ENCODE measurements around the gene CCDC149. TPM values are rescaled to one million over a fixed set of nuclear protein-coding genes. Genes with fewer than 3 reads are reported as not detected.

The CCDC149 gene
- total and polyA plus RNA-seq, 2 of the 13 experiments (the other 11 are each of a cell fraction or from before 2014, with no cell fraction given) = 0.44 to 0.95 TPM

DNA sequence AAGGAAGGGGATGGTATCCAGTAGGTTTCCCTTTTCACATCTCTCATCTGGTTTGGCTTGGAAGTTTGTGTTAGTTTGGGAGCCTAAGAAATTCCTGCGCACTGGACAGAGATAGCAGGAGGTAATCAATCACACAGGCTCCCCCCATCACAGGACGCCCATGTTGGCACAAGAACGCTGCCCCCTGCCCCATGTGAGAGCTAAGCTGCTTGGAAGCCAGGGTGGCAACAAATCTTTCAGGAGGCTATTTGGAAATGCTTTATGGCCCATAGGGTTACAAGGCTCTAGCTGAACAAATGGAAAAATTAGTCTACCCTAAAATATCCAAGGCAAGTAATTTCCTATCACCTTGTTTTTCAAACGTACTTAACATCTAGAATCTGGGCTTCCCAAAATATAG, 63.5 kb downstream of the CCDC149 start:
- H3K4me1 ChIP-seq (ENCODE audit: insufficient read depth, low read length) = no peaks in the 10 kb centered on the region
- TF ChIP-seq ZBTB3 (CRISPR knock-in tag; IDR thresholded peaks at IDR 0.05; ENCODE audit: borderline replicate concordance, low read depth) (no peak), NR3C1 (CRISPR knock-in tag; IDR thresholded peaks at IDR 0.05) (no peak)
- H3K9ac ChIP-seq (ENCODE audit: insufficient read depth, low read depth, low read length) = no peak overlapping the region
- 39% methylated on average over 4 of the region's 4 CpGs for WGBS (ENCODE audit: low lambda C conversion rate)
- FAIRE-seq (no peak), DNase-seq (ENCODE audit: low spot score) (no peak), ATAC-seq (no peak)
- no peaks in the 10 kb centered on the region for H3K9me3 ChIP-seq (ENCODE audit: low read length)
- ChIA-PET CTCF (ENCODE audit: low intra/inter-chr PET ratio, low total read pairs) (no interaction called here), POLR2A (no interaction called here)
- H3K4me3 ChIP-seq (replicated peaks in 1 of 3; ENCODE audit: insufficient read depth in 1 of 3, low read depth in 2 of 3, low read length in 3 of 3) = no peak overlapping the region
- in situ Hi-C loops (cut with HindIII; ENCODE audit: extremely low pct_ligation_motif_present, low pct_unique_long_range_greater_than_20kb) (no loop called here), intact Hi-C loops (cut with micrococcal nuclease; ENCODE audit: unreplicated experiment) (no loop called here)
- no peaks in the 10 kb centered on the region for H3K79me2 ChIP-seq (ENCODE audit: insufficient read depth, low read length)
- H3K27ac ChIP-seq (ENCODE audit: extremely low read length, insufficient read depth, low read length) = no peak overlapping the region
- H2AFZ ChIP-seq (ENCODE audit: low read length) = no peak overlapping the region
- no TSS peak for BruUV-seq (replicated peaks)
- no peaks in the 10 kb centered on the region for H3K27me3 ChIP-seq (ENCODE audit: control insufficient read depth in 1 of 2, insufficient read depth in 2 of 2, low read length in 2 of 2)
- no peaks in the 10 kb centered on the region for H3K36me3 ChIP-seq (replicated peaks in 1 of 2; ENCODE audit: control insufficient read depth in 1 of 2, insufficient read depth in 2 of 2, low read length in 2 of 2)
- no peak overlapping the region for H3K4me2 ChIP-seq (ENCODE audit: low read depth, low read length)
- H4K20me1 ChIP-seq (ENCODE audit: insufficient read depth, low read length) = no peaks in the 10 kb centered on the region

- Histone ChIP-seq H4K20me1 (ENCODE audit: insufficient read depth, low read length) (no peaks in the 10 kb centered on the region), H3K9me3 (ENCODE audit: low read length) (no peaks in the 10 kb centered on the region), H3K4me1 (ENCODE audit: insufficient read depth, low read length) (peaks cover 13% of the 10 kb centered on the region), H3K79me2 (ENCODE audit: insufficient read depth, low read length) (no peaks in the 10 kb centered on the region), H3K4me2 (ENCODE audit: low read depth, low read length) (no peak overlapping the region), H3K4me3 (replicated peaks in 1 of 3; ENCODE audit: insufficient read depth in 1 of 3, low read depth in 2 of 3, low read length in 3 of 3) (no peak overlapping the region), H2AFZ (ENCODE audit: low read length) (no peak overlapping the region), H3K9ac (ENCODE audit: insufficient read depth, low read depth, low read length) (no peak overlapping the region), H3K27ac (ENCODE audit: extremely low read length, insufficient read depth, low read length) (no peak overlapping the region), H3K27me3 (ENCODE audit: control insufficient read depth in 1 of 2, insufficient read depth in 2 of 2, low read length in 2 of 2) (no peaks in the 10 kb centered on the region), H3K36me3 (replicated peaks in 1 of 2; ENCODE audit: control insufficient read depth in 1 of 2, insufficient read depth in 2 of 2, low read length in 2 of 2) (no peaks in the 10 kb centered on the region)
- DNase-seq (ENCODE audit: low spot score) = no peak
- WGBS (ENCODE audit: low lambda C conversion rate) = 63% methylated on average over 5 of the region's 5 CpGs
- ATAC-seq = no peak
- in situ Hi-C loops (cut with HindIII; ENCODE audit: extremely low pct_ligation_motif_present, low pct_unique_long_range_greater_than_20kb) (no loop called here), intact Hi-C loops (cut with micrococcal nuclease; ENCODE audit: unreplicated experiment) (no loop called here)
- POLR2A ChIA-PET = no interaction called here
- CTCF ChIA-PET (ENCODE audit: low intra/inter-chr PET ratio, low total read pairs) = no interaction called here
- BruUV-seq (replicated peaks) = no TSS peak
- no peak for TF ChIP-seq FOXK2 (IDR thresholded peaks at IDR 0.05)
- no peak for TF ChIP-seq ARNT2 (CRISPR knock-in tag; IDR thresholded peaks at IDR 0.05; ENCODE audit: low read depth)
- TF ChIP-seq, protein P1, sequence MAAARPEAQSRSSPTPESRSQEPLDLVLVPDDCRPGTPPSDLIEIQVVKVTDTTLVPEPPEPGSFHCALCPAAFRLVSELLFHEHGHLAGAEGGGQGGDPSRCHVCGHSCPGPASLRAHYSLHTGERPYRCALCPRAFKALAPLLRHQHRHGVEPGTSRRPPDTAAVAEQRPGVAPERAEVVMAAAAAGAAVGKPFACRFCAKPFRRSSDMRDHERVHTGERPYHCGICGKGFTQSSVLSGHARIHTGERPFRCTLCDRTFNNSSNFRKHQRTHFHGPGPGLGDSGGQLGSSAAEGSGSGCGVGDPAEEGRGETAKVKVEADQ (CRISPR knock-in tag; IDR thresholded peaks at IDR 0.05; ENCODE audit: borderline replicate concordance) = no peak
- TF ChIP-seq POLR2AphosphoS5 (IDR thresholded peaks at IDR 0.05; ENCODE audit: low read depth, low read length) = no peak
- TF ChIP-seq ZKSCAN5 (CRISPR knock-in tag; IDR thresholded peaks at IDR 0.05) = no peak
- no peak for TF ChIP-seq NCOA2 (CRISPR knock-in tag; IDR thresholded peaks at IDR 0.05)
- no peak for TF ChIP-seq ZNF180 (CRISPR knock-in tag; IDR thresholded peaks at IDR 0.05; ENCODE audit: borderline replicate concordance, low read depth)
- no peak for TF ChIP-seq FIP1L1 (IDR thresholded peaks at IDR 0.05; ENCODE audit: borderline replicate concordance, insufficient read depth, low read depth, low read length)
- no peak for FAIRE-seq
Observed at GRCh38 chr4:24846716-24847115, 66.1 kb downstream of the CCDC149 start.

Data from HepG2 (cell line).